ENCODE measurements around the gene DVL1. TPM values are rescaled to one million over a fixed set of nuclear protein-coding genes. Genes with fewer than 3 reads are reported as not detected.

DVL1 gene
- polyA plus RNA-seq, 1 experiment = 23.6 TPM

DNA sequence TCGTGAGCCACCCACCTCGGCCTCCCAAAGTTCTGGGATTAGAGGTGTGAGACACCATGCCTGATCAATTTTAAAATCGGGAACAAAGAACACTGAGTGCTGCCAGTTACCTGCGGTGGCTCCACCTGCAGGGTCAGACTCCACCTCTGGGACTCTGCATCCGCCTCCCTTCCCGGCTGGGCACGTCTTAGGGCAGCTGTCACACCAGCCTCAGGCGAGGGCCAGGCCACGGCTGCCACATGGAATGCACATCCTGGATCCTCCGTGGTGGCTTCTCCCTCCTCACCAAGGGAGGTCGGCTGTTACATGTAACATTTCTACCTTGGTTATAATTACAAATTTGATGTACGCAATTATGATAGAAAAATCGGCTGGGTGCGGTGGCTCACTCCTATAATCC, 15.0 kb upstream of the DVL1 start:
- H3K27me3 ChIP-seq (ENCODE audit: control insufficient read depth, insufficient read depth, low read length) = no peaks in the 10 kb centered on the region
- POLR2A ChIA-PET = no interaction called here
- no peaks in the 10 kb centered on the region for H3K36me3 ChIP-seq (ENCODE audit: control insufficient read depth, insufficient read depth, low read length)
- TF ChIP-seq, protein P1, sequence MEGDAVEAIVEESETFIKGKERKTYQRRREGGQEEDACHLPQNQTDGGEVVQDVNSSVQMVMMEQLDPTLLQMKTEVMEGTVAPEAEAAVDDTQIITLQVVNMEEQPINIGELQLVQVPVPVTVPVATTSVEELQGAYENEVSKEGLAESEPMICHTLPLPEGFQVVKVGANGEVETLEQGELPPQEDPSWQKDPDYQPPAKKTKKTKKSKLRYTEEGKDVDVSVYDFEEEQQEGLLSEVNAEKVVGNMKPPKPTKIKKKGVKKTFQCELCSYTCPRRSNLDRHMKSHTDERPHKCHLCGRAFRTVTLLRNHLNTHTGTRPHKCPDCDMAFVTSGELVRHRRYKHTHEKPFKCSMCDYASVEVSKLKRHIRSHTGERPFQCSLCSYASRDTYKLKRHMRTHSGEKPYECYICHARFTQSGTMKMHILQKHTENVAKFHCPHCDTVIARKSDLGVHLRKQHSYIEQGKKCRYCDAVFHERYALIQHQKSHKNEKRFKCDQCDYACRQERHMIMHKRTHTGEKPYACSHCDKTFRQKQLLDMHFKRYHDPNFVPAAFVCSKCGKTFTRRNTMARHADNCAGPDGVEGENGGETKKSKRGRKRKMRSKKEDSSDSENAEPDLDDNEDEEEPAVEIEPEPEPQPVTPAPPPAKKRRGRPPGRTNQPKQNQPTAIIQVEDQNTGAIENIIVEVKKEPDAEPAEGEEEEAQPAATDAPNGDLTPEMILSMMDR (IDR thresholded peaks at IDR 0.05; ENCODE audit: insufficient read depth, low read depth, low read length) = no peak
- CTCF ChIA-PET = interaction anchor here (2.8 kb wide), 1 partner anchor 8 kb away, joined by 27 read pairs; no protein-coding TSS in a partner anchor
- H3K4me3 ChIP-seq (ENCODE audit: low read depth, low read length) = no peak overlapping the region
- DNase-seq (ENCODE audit: low read depth) = no peak

DNA sequence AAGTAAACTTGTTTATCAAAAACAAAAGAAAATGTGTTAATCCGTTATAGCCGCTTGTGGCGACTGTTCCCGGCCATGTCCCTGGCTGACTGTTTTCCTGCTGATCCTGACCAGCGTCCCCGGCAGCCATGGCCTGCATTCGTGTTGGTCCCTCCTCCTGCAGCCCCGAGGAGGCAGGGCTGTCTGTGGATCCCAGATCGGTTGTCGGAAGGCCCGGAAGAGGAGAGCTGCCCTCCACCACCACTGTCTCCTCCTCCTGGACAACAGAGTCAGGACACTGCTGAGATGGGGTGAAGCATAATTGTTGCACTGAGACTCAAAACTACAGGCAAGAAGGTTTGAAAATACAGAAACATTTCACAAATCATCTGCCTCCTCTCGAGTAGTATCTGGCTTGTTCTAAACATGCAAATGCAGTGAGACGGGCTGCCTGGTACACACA, 12.8 kb upstream of the DVL1 start:
- H3K27me3 ChIP-seq (ENCODE audit: control insufficient read depth, insufficient read depth, low read length) = no peaks in the 10 kb centered on the region
- DNase-seq (ENCODE audit: low read depth) = peak; percentile 53
- H3K4me3 ChIP-seq (ENCODE audit: low read depth, low read length) = no peak overlapping the region
- TF ChIP-seq, protein P1 (IDR thresholded peaks at IDR 0.05; ENCODE audit: insufficient read depth, low read depth, low read length) = peak; percentile 55
- ChIA-PET POLR2A (interaction anchor here (0.7 to 1.0 kb wide), 2 partner anchors 9 to 53 kb away, joined by 3 to 4 read pairs; no protein-coding TSS in a partner anchor), CTCF (interaction anchor here (0.7 to 2.8 kb wide), 2 partner anchors 10 to 14 kb away, joined by 3 to 27 read pairs; no protein-coding TSS in a partner anchor)
- no peaks in the 10 kb centered on the region for H3K36me3 ChIP-seq (ENCODE audit: control insufficient read depth, insufficient read depth, low read length)

DNA sequence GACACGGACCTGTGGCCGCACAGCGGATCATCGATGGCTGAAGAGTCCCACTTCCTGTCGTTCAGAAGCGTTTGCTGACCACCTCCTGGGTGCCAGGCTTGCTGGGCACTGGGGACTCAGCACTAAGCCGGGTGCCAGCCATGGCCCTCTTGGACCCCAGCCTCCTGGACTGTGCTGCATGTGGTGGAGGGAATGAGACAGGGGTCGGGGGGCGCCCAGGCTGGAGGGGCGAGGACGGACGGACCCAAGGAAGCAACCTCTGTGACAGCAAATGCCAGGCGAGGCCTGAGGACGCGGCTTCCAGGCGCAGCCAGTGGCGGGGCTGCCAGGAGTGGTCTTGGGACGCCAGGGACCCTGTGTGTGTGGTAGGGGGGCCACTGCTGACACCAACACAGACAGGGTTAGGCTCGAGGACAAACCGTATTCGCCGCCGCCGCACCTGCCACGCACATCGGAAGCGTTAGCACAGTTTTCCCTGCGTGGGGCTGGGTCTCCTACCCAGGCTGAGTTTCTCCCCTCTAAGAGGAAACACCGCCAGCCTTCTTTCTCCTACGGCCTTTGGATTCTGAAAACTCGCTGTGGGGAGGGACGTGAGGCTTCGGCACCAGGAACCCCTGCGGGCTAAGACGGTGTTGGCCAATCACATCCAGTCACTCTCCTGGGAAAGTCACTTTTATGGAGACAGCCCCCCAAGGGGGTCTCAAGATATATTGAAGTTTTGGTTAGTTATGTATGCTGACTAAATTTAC, 12.2 kb upstream of the DVL1 start:
- ChIA-PET POLR2A (interaction anchor here (1.0 kb wide), 1 partner anchor 10 kb away, joined by 4 read pairs; no protein-coding TSS in a partner anchor), CTCF (interaction anchor here (0.7 to 2.8 kb wide), 2 partner anchors 10 to 13 kb away, joined by 3 to 27 read pairs; no protein-coding TSS in a partner anchor)
- Histone ChIP-seq H3K27me3 (ENCODE audit: control insufficient read depth, insufficient read depth, low read length) (no peaks in the 10 kb centered on the region), H3K36me3 (ENCODE audit: control insufficient read depth, insufficient read depth, low read length) (0 out of 2 replicates have a peak, but pooled peaks cover 1% of the 10 kb centered on the region), H3K4me3 (ENCODE audit: low read depth, low read length) (no peak overlapping the region)
- DNase-seq (ENCODE audit: low read depth) = no peak
- TF ChIP-seq, protein P1 (IDR thresholded peaks at IDR 0.05; ENCODE audit: insufficient read depth, low read depth, low read length) = no peak

DNA sequence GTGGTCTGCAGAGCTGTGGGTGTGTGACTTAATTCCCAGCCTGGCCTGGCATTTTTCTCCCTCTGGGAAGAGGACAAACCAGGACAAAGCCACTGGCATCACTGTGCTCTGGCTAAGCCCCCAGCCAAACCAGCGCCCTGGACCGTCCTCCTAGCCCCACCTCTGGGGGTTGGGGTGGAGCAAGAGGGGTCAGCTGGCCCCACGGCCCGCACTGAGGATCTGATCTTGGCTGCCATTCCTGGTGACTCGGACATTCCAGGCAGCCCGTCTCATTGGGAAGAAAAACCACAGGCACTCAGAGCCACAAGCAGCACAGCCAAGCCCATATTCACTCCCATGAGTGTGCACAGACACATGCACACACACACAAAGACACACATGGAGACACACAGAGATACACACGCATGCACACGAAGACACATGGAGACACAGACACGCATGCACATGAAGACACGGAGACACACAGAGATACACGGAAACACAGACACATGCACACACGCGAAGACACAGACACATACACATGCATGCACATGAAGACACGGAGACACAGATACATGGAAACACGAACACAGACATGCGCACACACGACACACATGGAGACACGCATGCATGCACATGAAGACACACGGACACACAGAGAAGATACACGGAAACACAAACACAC, 11.4 kb upstream of the DVL1 start:
- ChIA-PET CTCF (interaction anchor here (1.0 to 1.4 kb wide), 5 partner anchors 11 to 15 kb away, joined by 3 to 9 read pairs (median 4); no protein-coding TSS in a partner anchor), POLR2A (no interaction called here)
- H3K4me3 ChIP-seq (ENCODE audit: low read depth, low read length) = no peak overlapping the region

More for the DNA sequence above, 11.4 kb upstream of the DVL1 start:
- H3K27me3 ChIP-seq (ENCODE audit: control insufficient read depth, insufficient read depth, low read length) = no peaks in the 10 kb centered on the region
- DNase-seq (ENCODE audit: low read depth) = peak; percentile 87
- TF ChIP-seq, protein P1 (IDR thresholded peaks at IDR 0.05; ENCODE audit: insufficient read depth, low read depth, low read length) = no peak
- H3K36me3 ChIP-seq (ENCODE audit: control insufficient read depth, insufficient read depth, low read length) = 0 out of 2 replicates have a peak, but pooled peaks cover 1% of the 10 kb centered on the region
